ENCODE measurements around the gene HPCAL1.

- TF ChIP-seq TAF1 (IDR thresholded peaks at IDR 0.05; ENCODE audit: low read depth) (no peak), YY1 (IDR thresholded peaks at IDR 0.05; ENCODE audit: low read depth) (no peak), EGR1 (IDR thresholded peaks at IDR 0.05) (no peak), MAX (IDR thresholded peaks at IDR 0.05) (no peak), CREB1 (IDR thresholded peaks at IDR 0.05; ENCODE audit: low read depth) (no peak)
Measured at GRCh38 chr2:10297959-10298531, 4.7 kb upstream of the HPCAL1 start.
